HG03103 (cell line): ENCODE measurements around the gene ZNF221.

Source experiments
- ATAC-seq: cut with Tn5 transposase; IDR thresholded peaks from one replicate; pipeline ENCODE4 v1.9.1; 2021; ENCODE audit warnings: low read depth; ENCODE audit not compliant: unreplicated experiment

ZNF221 gene

DNA sequence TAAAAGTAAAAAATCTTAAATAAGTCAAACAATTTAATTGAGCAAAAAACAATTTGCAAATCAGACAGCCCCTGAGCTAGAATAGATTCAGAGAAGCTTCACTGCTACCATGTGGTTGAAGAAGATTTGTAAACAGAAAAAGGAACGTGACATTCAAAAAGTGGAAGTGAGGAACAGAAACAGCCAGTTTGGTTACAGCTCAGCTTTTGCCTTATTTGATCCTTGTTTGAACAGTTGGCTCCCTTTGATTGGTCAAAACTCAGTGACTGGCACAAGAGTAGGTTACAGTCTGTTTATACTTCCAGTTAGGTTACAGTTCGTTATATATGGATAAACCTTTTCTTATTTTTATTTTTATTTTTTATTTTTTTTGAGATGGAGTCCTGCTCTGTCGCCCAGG lies 5.8 kb downstream of the ZNF221 start:
- ATAC-seq: no peak

- ATAC-seq: no peak
Measured at GRCh38 chr19:43957891-43958290, 6.9 kb downstream of the ZNF221 start.

GRCh38 chr19:43960411-43960810 lies 9.4 kb downstream of the ZNF221 start:
- no peak for ATAC-seq

DNA sequence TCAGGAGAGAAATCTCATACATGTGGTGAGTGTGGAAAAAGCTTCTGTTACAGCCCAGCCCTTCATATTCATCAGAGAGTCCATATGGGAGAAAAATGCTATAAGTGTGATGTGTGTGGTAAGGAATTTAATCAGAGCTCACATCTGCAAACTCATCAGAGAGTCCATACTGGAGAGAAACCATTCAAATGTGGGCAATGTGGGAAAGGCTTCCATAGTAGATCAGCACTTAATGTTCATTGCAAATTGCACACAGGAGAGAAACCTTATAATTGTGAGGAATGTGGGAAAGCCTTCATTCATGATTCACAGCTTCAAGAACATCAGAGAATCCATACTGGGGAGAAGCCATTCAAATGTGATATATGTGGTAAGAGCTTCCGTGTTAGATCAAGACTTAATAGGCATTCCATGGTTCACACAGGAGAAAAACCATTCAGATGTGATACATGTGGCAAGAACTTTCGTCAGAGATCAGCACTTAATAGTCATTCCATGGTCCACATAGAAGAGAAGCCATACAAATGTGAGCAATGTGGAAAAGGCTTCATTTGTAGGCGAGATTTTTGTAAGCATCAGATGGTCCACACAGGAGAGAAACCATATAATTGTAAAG lies 15.2 kb downstream of the ZNF221 start:
- ATAC-seq: no peak

GRCh38 chr19:43976732-43977131 lies 25.7 kb downstream of the ZNF221 start:
- ATAC-seq: no peak

DNA sequence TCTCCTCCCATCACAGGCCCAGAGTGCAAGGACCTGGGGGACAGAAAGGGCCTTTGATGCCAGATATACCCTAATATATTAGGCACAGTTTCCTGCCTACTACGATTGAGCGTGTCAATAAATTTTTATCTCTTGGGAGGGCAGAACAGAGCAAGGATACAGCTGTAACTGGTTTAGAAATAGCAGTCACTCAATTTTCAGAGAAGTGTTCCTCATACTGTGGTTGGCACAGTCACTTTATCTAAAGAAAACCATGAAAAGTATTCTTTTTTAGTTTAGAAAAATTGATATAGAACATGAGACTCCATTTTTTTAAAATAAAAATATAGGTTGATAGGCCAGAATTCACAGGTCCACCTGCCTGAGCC lies 32.5 kb downstream of the ZNF221 start:
- no peak for ATAC-seq

- peak; percentile 85 for ATAC-seq
Measured at GRCh38 chr19:43983912-43984686, 33.1 kb downstream of the ZNF221 start, which contains the start of gene ZNF155. Gene ZNF155 (plus strand): TSS chr19:43984188. CDS start chr19:43988544, 4,356 bp downstream.

- ATAC-seq: no peak
Measured at GRCh38 chr19:43984687-43985000, 33.6 kb downstream of the ZNF221 start.

DNA sequence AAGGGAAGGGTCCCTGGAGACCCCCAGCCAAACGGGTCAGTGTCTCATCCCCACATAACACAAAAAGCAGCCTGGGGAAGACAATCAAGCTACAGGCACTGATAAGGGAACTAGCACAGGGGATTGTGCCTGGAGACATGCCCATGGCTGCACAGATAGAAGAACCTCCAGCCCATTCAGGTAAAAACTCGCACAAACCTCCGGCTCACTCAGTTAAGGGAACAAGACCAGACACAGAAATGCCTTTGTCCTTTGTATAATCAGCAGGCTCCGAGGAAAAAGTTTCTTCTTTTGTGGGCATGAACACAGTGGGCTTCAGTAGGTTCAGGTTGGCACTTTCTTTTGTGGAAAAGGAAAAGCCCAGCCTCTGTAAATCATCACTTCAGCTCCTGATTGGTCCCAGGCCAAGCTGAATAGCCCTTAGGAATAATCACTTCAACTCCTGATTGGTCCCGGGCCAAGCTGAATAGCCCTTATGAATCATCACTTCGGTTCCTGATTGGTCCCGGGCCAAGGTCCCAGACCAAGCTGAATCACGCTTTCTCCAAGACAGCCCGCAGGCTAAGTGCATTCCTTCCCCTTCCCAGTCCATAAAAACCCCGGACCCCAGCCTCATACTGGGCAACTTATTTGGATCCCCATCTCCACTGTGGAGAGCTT lies 46.7 kb downstream of the ZNF221 start:
- no peak for ATAC-seq

DNA sequence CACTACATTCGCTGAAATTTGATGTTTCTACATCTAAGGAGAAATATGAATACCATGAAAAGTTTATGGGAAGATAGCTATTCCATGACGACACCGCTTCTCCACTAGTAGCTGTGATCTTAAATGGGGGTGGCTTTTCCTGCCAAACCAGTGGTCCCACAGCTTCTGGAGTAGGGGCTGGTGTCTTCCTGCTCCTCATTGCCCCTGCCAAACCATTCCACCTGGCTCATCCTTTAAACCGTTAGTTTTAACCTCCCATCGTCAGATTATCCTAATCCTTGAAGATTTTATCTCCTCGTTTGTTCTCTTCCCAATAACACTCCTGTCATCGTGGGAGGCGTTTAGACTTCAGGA lies 51.2 kb downstream of the ZNF221 start:
- no peak for ATAC-seq

DNA sequence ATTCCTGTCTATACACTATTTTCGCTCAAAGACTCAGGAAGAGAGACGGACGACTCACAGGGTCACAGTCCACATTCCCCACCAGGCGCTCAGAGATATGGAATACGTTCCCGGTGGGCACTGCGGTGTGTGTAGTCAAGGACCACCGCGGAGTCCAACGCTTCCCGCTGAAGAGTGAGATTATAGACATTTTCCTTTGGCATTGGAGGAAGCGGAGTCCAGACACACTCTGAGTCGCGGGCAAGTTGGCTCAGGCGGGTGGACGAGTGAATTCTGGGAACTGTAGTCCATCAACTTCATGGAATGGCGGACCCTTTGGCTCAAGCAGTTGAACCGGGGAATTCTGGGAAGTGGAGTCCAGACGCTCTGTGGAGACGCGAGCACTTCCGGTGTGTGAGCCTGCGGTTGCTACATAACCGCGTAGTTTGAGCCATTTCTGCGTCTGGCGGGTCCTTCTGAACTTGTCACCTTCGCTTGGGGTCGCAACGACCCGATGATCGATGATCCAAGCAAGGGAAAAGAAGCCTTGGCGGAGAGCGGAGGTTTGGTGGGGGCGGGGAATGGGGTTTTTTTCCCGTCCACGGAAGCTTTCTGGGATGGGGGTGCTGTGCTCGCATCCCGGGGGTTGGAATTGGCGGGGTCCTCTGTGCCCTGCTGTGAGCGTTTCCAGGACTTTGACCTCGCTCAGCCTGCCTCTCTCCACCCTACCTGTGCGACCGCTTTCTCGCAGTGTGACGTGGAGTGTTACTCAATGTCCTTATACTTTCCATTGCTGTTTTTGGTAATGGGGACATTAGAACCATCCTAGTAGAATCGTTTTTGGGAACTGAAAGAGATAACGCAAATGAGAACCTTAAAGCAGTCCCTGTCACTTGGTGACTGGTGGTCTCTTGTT lies 51.8 kb downstream of the ZNF221 start, which contains the start of gene ZNF230:
TSS of gene ZNF230 (plus strand) at position 392 of the 895 bp plus-strand sequence. CDS start 4,122 bp downstream, outside the sequence.
- ATAC-seq: peak; percentile 79

DNA sequence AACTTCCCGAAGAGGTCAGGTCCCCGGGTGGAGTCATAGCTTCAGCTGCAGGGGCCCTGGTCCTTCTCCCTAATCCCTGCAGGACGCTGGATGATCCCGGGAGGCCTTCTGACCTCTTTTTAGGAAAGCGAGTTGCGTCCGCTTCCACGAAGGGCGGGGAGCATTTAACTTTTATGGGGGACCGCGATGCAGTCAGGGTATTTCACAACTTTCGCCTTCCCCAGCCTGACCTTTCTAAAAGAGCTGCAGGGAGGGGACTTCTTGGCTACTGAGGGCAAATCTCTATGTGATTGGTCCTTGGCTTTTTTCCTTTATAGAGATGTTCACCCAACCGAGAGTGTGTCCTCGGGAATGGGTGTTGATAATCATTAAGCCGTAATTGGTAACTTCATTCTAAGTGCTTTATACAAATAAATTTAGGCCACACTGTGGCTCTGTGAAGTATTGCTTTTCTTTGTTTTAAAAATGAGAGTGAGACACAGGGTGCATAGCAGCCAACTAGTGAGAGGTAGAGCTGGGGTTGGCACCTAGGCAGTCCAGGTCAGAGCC lies 52.5 kb downstream of the ZNF221 start:
- ATAC-seq: no peak

- ATAC-seq: no peak
Measured at GRCh38 chr19:44005973-44006372, 54.9 kb downstream of the ZNF221 start.

DNA sequence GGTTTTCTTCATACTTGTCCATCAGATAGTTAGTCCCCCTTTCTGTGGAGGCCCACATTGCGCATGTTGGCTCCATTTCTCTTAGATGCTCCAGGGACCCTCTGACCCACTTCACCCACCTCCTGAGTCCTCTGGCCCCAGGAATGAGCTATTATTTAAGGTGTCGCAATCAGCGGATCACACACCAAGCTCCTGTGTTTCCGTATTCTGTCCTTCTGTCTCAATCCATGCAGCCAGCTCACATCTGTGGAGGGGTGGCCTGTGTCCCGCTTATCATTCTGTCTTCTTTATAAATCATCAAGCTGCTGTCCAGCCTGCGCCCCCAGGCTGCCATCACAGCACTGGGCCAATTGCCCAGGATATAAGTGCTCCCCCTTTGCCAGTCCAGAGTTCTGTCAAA lies 56.4 kb downstream of the ZNF221 start:
- ATAC-seq: no peak

- no peak for ATAC-seq
Measured at GRCh38 chr19:44010468-44010867, 59.4 kb downstream of the ZNF221 start.
